Measurements from ENCODE around the gene EFCAB14.

GRCh38 chr1:46689897-46690296 is 29.0 kb downstream of the EFCAB14 start:
- TF ChIP-seq ATF3 (IDR thresholded peaks at IDR 0.05) (no peak), CTCF (IDR thresholded peaks at IDR 0.05 in 2 of 3, conservative IDR thresholded peaks at IDR 0.05 in 1 of 3; ENCODE audit: borderline replicate concordance in 1 of 3, insufficient read depth in 1 of 3, low read depth in 2 of 3, low read length in 2 of 3) (no peak), POLR2A (IDR thresholded peaks at IDR 0.05; ENCODE audit: borderline replicate concordance, extremely low read depth, insufficient read depth, insufficient read length) (no peak), EZH2 (IDR thresholded peaks at IDR 0.05) (no peak), FOSL1 (IDR thresholded peaks at IDR 0.05; ENCODE audit: low read depth) (no peak), CEBPB (IDR thresholded peaks at IDR 0.05; ENCODE audit: low read depth) (no peak), POLR2AphosphoS5 (IDR thresholded peaks at IDR 0.05; ENCODE audit: low read depth, low read length) (no peak), ZBTB33 (IDR thresholded peaks at IDR 0.05; ENCODE audit: extremely low read depth, insufficient replicate concordance, low read length) (no peak), YY1 (IDR thresholded peaks at IDR 0.05; ENCODE audit: extremely low read depth, insufficient replicate concordance, low read depth, low read length) (no peak), REST (IDR thresholded peaks at IDR 0.05; ENCODE audit: low read depth) (no peak)
